Activated T-cell treated with anti-CD3 and anti-CD28 coated beads, Interleukin-2, amount 50 U/mL, for 48 hours (primary cell): ENCODE data around the gene RSPRY1.
"Not testable (repeated sequence)": the region's sequence is repeated elsewhere in the genome, so short reads cannot be mapped to it uniquely, and the experiment has no call there.

ENCODE experiments used
- DNase-seq, 2 experiments: peaks; one replicate each; pipeline ENCODE4 v3.0.0-alpha.2; 2020

The RSPRY1 gene

DNA sequence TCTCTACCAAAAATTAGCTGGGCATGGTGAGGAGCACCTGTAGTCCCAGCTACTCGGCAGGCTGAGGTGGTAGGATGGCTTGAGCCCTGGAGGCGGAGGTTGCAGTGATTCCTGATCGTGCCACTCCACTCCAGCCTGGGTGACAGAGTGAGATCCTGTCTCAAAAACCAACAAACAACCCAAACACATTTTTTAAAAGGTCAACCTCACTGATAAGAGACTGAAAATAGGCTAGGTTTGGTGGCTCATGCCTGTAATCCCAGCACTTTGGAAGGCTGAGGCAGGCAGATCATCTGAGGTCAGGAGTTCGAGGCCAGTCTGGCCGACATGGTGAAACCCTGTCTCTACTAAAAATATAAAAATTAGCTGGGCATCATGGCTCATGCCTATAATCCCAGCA is 89.8 kb downstream of the RSPRY1 start:
- DNase-seq = not testable (repeated sequence)

DNA sequence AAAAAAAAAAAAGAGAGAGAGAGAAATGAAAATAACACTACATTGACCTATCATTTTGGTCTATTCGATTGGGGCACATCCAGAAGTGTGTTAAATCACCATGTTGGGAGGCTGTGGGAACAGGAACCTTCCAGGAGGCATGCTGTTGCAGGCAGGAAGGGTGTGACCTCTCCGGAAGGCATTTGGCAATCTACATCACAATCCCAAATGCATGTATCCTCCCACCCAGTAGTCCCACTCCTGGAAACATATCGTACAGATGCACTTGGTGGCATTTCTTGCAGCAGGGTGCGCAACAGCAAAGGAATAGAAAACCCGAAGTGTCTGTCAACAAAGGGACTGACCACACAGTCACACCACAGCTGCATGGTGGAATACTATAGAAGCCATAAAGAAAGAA is 90.5 kb downstream of the RSPRY1 start:
- no peak for DNase-seq

DNA sequence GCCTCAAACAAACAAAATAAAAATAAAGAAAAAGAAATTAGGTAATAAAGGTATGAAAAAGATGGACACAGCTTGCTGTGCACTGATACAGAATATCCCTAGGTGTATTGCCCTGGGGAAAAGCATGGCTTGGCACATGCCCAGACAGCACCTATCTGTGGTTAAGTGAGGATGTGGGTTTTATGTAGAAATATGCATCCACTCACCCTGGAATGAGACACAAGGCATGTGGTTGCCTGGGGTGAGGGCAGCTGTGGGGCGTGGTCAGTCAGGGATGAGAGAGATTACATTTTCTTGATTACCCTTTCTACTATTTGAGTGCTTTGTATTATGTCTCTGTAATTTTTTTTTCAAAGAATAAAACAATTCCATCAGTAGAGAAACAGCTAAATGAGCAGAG is 91.5 kb downstream of the RSPRY1 start:
- peak; percentile 52 to 59 for DNase-seq

DNA sequence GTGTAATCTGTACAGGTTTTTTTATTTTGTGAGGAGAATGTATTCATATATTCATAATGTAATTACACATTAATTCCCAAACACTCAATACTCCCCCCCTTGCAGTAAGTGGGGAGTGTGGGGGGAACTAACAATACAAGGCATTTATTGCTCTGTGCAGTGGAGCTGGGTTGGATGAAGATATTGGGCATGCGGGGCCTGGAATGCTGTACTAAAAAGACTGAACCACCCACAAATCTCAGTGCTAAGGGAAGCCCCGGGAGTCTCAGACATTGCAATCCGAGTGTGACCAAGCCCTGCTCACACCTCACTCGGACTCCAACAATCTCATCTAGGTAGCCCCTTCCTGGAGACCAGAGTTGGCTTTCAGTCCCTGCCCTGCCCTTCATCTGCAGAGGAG is 92.4 kb downstream of the RSPRY1 start:
- no peak for DNase-seq

DNA sequence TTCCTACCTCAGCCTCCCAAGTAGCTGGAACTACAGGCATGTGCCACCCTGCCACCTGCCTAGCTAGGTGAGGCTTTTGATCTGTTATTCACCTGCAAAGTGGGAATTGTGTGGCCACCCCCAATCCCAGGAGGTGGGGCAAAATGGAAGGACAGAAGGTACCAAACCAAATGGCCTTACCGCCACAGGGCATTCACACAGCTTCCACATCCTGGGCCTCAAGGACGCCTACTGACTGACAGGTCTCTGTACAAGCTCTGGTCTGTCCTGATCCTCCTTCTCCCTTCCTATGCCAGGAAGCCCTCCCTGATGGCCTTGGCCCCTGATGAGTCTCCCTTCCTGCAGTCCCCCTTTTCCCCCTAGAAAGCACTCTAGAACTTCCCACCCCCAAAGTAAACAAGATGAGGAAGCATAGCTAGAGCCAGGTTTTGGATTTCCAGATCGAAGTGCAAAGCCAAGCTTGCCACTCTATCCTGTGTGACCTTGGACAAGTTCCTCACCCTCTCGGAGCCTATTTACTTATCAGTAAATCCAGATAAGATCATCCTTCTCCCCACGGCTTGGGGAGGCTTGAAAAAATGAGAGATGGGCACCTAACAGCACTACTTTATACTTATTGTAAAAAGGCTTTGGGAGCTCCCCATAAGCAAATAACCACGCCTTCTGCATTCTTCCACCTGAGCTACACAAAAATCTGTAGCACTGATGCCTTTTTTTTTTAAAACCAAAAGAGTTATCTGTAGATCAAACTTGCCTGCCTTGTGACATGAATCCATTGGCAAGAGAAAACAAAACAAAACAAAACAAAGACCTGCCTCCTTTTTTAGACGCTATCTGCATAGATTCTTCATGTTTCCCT is 93.9 kb downstream of the RSPRY1 start:
- no peak for DNase-seq

DNA sequence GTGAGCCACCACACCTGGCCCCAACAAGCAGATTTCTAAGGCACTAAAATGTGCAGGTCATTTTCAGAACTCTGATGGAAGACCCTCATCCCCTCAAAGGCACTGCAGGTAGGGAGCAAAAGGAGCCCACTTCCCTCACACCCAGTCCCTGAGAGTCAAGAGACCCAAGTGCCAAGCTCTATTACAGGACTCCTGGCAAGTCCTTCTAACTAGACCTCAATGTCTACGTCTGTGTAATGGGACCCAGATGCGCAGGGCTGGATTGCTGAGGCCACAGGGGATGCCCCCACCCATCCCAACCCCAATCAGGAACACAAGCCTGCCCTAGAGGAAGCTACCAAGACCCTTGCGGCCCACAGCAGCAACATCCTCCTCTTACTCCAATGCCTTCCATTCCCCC is 95.7 kb downstream of the RSPRY1 start:
- no peak for DNase-seq

DNA sequence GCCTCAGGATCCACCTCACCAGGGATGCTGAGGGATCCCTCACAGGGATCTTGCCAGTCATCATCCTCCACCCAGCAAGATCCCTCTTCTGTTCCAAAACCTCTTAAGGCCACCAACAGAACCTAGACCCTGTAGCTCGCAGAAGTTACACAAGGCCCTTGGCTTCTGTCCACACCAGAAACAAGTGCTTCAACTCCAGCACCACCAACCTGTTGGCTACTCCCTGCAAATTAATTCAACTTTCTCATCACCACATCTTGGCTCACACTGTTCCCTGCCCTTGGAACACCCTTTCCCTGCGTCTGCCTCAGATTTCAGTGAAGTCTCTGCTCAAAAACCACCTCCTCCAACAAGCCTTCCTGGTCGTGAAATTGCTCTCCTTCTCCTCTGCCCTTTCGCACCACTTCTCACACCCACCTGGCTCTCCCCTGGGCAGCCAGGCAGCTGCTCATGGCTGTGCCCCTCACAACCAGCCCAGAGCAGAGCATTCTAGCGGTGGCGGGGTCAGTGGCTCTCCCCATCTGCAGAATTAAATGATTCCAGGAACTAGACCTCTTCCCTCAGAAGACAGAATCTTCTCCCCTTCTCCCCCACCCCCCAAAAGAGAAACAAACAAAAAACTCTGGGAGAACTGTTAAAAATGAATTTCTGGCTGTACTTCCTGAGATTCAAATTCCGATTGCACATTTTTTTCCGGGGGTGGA is 96.5 kb downstream of the RSPRY1 start:
- no peak for DNase-seq

DNA sequence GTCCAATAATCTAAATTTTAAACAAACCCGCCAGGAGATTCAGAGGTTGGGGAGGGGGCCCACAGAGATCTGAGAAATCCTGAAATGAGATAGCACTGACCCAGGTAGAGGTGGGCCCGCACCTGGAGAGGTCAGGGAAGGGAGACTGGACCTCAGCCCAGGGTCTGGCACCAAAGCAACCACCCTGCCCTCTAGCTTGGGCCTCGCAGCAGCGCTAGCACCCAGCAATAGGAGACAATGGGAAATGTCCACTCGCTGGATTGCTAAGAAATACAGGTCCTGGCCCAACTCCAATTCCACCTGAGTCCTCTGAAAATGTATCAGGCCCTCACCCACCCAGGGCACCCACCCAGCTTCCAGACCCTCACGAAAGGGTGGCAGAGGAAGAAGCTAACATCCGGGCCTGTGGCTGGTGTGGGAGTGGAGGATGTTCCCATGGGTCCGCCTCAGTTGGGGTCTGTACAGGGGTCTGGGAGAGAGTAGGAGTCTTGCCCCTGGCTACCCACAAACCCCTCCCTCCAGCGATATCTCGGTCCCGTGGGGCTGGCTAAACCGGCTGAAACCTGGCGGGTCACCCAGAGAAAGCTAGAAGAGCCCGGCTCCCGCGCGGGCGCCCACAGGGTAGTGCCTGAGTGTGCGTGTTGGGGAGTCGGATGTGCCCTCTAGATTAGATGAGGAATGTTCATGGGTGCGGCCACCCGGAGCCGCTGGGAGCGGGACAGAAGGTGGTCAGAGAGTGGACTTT is 97.3 kb downstream of the RSPRY1 start:
- DNase-seq = no peak

DNA sequence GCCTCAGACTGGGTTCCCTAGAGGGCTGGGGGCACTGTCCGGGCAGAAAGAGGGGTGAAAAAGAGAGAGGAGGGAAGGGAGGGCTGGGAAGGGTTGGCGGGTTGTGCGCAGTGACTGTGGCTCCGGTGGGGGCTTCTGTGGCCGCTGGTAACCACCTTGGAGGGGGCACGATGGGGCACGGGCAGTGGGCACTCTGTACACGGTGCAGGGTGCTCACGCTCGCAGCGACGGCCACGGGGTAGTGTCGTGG is 97.8 kb downstream of the RSPRY1 start:
- DNase-seq = no peak

DNA sequence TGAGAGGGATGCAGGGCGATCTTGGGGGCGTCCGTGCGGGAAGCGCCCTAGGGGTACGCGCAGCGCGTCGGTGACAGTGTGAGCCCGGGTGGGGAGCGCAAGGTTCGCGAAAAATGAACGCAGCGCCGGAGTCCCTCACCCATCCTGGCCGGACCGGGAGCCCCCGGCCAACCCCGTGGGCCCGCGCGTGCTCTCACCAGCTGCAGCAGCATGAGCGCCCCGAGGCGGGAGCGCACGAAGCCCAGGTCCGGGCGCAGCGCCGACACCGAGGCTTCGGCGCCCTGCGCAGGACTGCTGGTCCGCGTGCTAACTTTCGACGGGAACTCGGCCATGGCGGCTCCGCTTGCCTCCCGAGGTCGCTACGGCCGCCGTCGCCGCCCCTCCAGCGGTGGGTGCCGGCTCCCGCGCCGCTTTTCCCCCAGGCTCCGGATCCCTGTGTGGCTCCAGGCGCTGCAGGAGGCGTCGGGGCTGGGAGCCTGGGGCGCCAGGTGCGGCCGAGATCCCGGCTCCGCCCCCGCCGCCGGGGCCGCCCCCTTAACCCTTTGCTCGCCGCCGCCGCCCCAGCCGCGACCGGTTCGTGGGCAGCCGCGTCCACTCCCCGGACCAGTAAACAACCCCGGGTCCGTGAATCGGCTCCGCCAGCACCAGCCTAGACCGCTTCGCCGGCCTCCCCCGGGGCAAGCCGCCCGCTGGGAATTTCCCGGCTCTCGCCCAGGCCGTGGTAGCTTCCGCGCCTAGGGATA is 98.3 kb downstream of the RSPRY1 start, which contains the start of gene PLLP:
PLLP (minus strand) TSS at position 464 of the 743 bp plus-strand sequence; CDS start at position 332, 132 bp downstream.
- peak; percentile 57 to 69 for DNase-seq

DNA sequence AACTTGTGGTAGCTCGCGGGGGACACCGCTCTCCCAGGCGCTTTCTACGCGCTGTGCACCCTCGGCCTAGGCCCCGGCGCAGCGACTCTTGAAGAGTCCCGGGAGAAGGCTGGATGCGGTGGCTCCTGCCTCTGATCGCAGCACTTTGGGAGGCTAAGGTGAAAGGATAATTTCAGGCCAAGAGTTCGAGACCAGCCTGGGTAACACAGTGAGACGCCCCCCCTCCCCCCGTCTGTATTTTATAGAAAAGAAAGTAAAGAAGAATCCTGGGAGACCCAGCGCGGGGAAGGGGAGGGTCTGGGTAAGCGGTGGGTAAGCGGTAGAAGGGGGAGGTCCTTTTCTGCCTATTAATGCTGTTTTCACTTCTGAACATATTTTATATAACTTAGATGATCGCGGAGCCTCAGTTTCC is 98.8 kb downstream of the RSPRY1 start:
- peak in 1 of 2 experiments; percentile 48 for DNase-seq

DNA sequence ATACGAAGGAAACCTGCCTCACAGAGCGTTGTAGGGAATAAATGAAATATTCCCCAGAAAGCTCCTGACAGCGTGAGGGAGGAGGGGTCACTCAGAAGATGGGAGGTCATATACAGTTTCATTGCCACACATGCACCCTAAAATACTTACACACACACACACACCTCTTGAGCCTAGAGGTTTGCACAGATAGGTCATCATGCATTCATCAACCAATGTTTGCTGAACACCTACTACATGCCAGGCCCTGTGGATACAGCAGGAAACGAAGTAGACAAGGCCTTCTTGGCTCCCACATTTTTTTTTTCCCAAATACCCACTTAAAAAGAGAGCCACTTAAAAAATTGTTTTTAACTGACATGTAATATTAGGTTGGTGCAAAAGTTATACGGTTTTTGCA is 99.2 kb downstream of the RSPRY1 start:
- no peak for DNase-seq

DNA sequence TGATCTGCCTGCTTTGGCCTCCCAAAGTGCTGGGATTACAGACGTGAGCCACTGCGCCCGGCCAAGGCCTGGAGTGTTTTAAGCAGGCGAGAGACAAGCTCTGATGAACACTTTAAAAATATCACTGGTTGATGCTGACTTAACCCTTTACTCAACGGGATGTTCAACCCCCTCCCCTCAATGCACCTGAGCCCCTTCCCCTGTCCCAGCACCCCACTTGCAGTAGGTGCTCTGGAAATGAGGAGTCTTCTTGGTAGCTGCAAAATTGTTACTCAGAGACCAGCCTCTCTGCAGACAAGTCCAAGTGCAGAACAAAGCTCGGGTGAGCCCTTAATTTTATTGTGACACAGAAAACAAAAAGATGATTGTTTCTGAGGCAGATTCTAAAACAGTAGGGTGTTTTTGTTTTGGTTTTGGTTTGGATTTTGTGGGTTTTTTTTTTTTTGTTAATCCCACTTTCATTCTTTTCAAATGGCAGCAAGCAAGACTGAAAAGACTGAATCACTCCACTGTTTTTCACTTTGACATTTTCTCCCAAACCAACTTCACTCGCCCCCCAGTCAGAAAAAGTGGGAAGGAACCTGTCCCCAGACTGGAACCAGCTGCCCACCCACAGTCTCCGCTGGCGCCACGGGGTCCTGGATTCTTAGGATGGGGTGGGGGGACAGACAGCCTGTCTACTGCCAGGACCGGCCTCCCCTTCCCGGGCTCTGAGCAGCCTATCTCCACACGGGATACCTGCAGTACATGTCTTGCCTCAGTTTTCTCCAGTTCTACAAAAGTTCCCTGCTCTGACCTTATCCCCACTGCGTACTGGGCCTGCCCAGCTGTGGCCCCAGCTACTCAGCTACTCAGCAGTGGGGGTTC is 103.5 kb downstream of the RSPRY1 start:
- DNase-seq = no peak
